Occipital lobe (tissue), 2 donors: Measurements from ENCODE around the gene MYH7B. TPM values are rescaled to one million over a fixed set of nuclear protein-coding genes. Genes with fewer than 3 reads are reported as not detected.

ENCODE experiments used
- DNase-seq: peaks from one replicate; lab custom pipeline; 2025; lab: John Stamatoyannopoulos, UW
- total RNA-seq: library from RNA; depleted of rRNA; stranded (reverse); fragments of >200 nt; gene quantifications from one replicate; pipeline ENCODE4 v1.2.3, GENCODE V29; 2014

MYH7B gene
- total RNA-seq, 1 donor from 2014 or later, result under 0.01 TPM

- DNase-seq, result no peak
Observed at GRCh38 chr20:34974246-34974645, 18.6 kb downstream of the MYH7B start.

- no peak for DNase-seq
Observed at GRCh38 chr20:34976286-34976685, 20.6 kb downstream of the MYH7B start.

- DNase-seq, result no peak
Observed at GRCh38 chr20:34977365-34978091, 21.9 kb downstream of the MYH7B start.

DNA sequence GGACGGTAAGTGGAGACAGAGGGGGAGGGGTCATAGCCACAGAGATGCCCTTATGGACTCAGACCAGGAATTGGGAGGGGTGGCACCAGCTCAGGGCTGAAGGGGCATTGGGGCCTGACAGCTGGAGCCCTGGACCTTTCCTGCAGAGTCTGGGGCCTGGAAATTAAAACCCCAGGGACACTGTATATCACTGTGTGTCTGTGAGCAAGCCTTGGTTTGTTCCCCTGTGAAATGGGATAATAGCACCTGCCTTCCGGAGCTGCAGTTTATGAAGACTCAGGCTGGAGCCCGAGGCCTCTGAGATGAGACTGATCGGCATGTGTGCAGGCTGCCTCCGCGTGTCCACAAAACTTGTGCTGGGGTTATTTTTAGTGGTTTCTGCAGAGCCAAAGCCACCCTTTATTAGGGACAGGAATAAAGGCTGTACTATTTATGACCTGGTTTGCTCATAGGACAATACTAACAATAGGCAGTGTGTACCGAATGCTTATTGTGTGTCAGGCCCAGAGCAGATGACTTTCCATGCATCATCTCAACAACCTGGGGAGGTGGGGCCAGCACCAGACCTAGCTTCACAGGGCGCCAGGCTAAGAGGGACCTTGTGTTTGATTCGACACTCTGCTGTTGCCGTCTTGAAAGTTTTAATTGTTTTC, 22.6 kb downstream of the MYH7B start:
- DNase-seq, result no peak

GRCh38 chr20:34979366-34980153, 23.9 kb downstream of the MYH7B start:
- no peak for DNase-seq

DNA sequence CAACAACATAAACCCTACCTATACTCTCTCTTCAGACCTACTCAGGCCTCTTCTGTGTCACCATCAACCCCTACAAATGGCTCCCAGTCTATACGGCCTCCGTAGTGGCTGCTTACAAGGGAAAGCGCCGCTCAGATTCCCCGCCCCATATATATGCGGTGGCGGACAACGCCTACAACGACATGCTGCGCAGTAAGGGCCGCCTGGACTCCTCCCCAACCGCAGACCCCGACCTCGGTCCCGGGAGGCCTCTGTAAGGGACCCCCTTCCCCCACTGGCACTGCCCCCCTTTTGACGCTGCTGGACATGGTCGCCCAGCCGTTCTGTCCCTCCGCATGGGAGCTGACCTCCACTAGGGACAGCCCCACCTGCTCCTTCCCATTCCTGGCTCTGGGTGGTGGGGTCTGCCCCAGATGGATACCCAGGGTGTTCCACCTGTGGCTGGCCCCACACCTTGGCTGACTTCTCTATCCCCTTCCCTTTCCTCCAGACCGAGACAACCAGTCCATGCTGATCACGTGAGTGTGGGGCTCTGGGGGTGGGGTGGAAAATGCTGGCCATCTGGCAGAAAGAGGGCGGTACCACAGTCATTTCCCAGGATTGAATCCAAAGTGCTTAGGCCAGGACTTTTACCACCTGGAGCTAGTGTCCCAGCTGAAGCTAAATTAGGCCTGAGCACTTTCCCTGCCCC, 25.0 kb downstream of the MYH7B start:
- no peak for DNase-seq

- DNase-seq, result no peak
Observed at GRCh38 chr20:34982270-34983088, 26.8 kb downstream of the MYH7B start.

DNA sequence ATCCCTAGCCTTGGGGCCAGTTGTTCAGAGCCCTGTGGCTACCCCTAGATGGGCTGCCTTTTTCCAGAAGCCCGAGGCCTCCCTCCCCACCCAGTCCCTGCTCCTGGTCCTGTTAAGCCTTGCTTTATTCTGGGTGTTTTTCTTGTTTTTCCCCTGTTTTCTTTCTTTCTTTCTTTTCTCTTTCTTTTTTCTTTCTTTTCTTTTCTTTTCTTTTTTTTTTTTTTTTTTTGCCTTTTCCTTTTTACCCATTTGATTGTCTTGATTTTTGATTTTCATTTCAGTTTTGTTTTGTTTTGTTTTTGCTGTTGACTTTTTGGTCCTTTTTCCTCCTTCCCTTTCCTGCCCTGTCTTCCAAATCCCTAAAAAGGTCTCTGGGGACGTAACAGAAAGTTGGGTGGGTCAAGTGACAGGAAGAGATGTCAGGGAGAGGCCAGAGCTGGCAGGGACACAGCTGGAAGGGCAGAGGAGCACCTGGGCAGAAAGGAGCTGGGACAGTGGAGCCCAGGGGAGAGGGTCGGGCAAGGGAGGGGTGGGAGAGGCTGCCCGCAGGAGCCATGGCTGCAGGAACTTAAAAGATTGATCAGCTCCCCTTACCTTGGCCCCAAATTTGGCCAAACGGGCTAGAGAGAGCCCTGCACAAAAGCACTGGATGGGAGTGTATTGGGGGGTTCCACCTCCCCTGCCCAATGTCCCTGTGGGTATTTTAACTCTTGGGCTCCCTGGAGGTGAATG, 27.6 kb downstream of the MYH7B start:
- DNase-seq, result no peak

DNA sequence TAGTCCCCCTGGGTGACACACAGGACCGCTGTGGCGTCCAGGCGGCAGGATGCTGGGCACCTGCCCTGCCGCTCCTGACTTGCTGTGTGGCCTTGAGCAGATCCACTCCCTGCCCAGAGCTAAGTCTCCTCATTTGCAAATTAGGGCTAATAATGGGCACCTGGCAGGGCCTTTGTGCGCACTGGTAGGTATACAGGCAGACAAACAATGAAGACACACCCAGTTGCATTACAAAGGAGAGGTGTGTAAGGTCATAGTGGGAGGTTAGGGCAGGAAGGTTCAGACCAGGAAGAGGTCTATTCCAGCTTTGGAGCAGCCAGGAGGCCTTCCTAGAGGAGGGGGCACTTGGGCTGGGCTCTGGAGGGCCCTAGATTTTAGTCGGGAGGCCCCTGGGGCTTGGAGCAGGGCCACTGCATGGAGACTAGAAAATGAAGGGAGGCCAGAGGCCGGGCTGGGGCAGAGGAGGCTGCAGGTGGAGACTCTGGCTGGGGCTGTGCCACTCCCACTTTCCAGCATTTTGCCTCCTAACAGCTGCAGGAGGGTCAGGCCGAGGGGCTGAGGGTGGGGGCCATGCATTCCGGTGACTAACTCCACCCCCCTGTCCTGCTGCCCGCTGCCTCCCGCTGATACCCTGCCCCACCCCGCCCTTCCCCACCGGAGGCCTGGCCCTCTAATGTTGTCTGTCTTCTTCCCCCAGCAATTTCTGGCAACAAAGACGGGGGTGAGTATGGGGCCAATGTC, 28.5 kb downstream of the MYH7B start:
- DNase-seq, result no peak

DNA sequence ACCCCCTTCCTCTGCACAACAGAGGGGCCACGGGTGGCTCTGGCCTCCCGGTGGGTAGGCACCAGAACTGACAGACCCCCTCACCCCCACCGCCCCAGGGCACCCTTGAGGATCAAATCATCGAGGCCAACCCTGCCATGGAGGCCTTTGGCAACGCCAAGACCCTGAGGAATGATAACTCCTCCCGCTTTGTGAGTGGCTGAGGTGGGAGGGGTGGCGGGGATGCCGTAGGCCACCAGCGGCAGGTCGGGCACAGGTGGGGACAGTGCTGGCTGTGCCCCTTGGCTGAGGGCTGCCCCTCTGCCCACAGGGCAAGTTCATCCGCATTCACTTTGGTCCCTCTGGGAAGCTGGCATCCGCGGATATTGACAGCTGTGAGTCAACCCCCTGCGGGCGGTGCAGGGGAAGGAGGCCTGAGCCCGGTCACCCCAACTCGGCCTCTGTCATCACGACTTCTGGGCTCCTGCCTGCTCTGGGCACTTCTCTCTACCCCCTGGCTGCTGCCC, 29.1 kb downstream of the MYH7B start:
- no peak for DNase-seq

GRCh38 chr20:34985461-34986310, 30.0 kb downstream of the MYH7B start:
- no peak for DNase-seq

DNA sequence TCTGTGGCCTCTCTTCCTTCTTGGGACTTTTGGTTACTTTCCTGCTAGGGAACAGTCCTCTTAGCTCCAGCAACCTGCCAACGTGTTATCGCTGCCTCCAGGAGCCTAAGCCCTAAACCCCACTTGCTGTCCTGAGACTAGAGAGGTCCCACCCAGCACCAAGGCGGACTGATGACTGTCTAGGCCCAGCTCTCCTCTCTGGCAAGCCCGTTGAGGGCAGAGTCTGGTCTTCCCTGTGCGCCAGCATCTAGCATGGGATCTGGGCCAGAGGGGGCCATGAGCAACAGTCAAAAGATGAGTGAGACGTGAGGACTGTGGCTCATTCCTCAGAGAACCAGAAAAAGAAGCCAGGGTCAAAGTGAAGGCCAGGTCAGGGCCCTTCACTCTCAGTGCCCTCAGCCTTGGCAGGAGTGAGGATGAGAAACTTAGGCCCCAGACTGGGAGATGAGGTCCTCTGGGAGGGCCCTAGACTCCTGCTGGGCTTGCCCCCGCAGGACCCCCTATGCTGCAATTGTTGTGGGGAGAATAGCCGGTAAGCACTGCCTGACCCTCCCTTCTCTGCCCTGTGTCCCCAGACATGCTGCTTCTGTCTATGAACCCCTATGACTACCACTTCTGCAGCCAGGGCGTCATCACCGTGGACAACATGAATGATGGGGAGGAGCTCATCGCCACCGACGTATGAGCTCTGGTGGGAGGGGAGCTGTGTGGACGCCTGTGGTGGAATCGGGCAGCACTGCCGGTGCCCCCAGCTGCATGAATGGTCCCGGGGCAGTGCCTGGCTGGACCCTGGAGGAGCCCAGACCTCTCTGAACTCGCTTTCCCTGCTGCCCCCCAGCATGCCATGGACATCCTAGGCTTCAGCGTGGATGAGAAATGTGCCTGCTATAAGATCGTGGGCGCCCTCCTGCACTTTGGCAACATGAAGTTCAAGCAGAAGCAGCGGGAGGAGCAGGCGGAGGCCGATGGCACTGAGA, 30.9 kb downstream of the MYH7B start:
- DNase-seq, result no peak

GRCh38 chr20:34987288-34988190, 31.9 kb downstream of the MYH7B start:
- no peak for DNase-seq

DNA sequence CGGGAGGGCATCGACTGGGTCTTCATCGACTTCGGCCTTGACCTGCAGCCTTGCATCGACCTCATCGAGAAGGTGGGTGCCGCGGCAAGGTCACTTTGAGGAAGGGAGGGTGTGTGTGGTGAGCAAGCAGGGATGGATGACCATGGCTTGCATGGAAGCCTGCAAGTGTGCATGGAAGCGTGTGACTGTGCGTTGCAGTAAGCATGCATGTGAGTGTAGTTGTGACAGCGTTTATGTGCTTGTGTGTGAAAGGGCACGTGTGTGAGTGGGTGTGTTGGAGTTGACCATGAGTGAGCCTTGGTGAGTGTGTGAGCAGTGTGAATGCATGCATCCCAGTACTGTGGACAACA, 32.5 kb downstream of the MYH7B start:
- no peak for DNase-seq

GRCh38 chr20:34989118-34989517, 33.5 kb downstream of the MYH7B start:
- DNase-seq, result no peak

GRCh38 chr20:34989670-34990069, 34.0 kb downstream of the MYH7B start:
- DNase-seq, result no peak
